Mesodermal cell (in vitro differentiated cells): Measurements from ENCODE around the gene SCFD2.
"Not testable (repeated sequence)": the region's sequence is repeated elsewhere in the genome, so short reads cannot be mapped to it uniquely, and the experiment has no call there.

Experiments used
- H3K27ac ChIP-seq: 2 replicates; pipeline ENCODE4 v1.7.0; 2013; ENCODE audit warnings: mild to moderate bottlenecking, low read depth, low read length, moderate library complexity; ENCODE audit not compliant: severe bottlenecking
- H3K36me3 ChIP-seq: 2 replicates; pipeline ENCODE4 v1.7.1; 2013; ENCODE audit warnings: mild to moderate bottlenecking, low read length, moderate library complexity; ENCODE audit not compliant: control insufficient read depth, insufficient read depth
- H3K4me1 ChIP-seq: one replicate; pipeline ENCODE4 v1.7.1; 2013; ENCODE audit warnings: mild to moderate bottlenecking, low read length; ENCODE audit not compliant: insufficient read depth, control insufficient read depth, poor library complexity, severe bottlenecking
- H3K4me3 ChIP-seq: 2 replicates; pipeline ENCODE4 v1.7.0; 2013; ENCODE audit warnings: low read length, control low read depth, mild to moderate bottlenecking; ENCODE audit not compliant: insufficient read depth, poor library complexity, severe bottlenecking; ENCODE audit errors: extremely low read depth
- H3K9me3 ChIP-seq: 2 replicates; pipeline ENCODE4 v1.7.1; 2013; ENCODE audit warnings: mild to moderate bottlenecking, low read length, moderate library complexity; ENCODE audit not compliant: control insufficient read depth
- WGBS, 2 experiments: methylation state at CpG; one replicate each; pipeline ENCODE4 v1.1.5; 2013; ENCODE audit warnings: missing lambda C conversion rate in 2 of 2; ENCODE audit not compliant: insufficient coverage in 2 of 2; 5-methylcytosine and 5-hydroxymethylcytosine counted together

The SCFD2 gene

GRCh38 chr4:53068755-53069330, 297.0 kb downstream of the SCFD2 start:
- H3K27ac ChIP-seq, result no peak overlapping the region
- no peaks in the 10 kb centered on the region for H3K36me3 ChIP-seq
- WGBS, 2 experiments, result 80 to 92% methylated on average over 1 to 2 of the region's 3 CpGs
- no peaks in the 10 kb centered on the region for H3K9me3 ChIP-seq
- no peak overlapping the region for H3K4me3 ChIP-seq
- no peaks in the 10 kb centered on the region for H3K4me1 ChIP-seq

GRCh38 chr4:53067125-53067802, 298.6 kb downstream of the SCFD2 start:
- Histone ChIP-seq H3K9me3 (no peaks in the 10 kb centered on the region), H3K36me3 (no peaks in the 10 kb centered on the region), H3K4me1 (no peaks in the 10 kb centered on the region), H3K27ac (no peak overlapping the region), H3K4me3 (no peak overlapping the region)
- no CpG with 5 or more reads among the region's 2 CpGs for WGBS, 2 experiments

GRCh38 chr4:53066155-53066554, 299.7 kb downstream of the SCFD2 start:
- no peaks in the 10 kb centered on the region for H3K36me3 ChIP-seq
- WGBS, 2 experiments, result no CpG with 5 or more reads among the region's 1 CpG
- H3K9me3 ChIP-seq, result no peaks in the 10 kb centered on the region
- H3K27ac ChIP-seq, result no peak overlapping the region
- no peak overlapping the region for H3K4me3 ChIP-seq
- no peaks in the 10 kb centered on the region for H3K4me1 ChIP-seq

- no CpG with 5 or more reads among the region's 1 CpG for WGBS, 2 experiments
- H3K9me3 ChIP-seq, result no peaks in the 10 kb centered on the region
- no peak overlapping the region for H3K4me3 ChIP-seq
- H3K27ac ChIP-seq, result no peak overlapping the region
- H3K4me1 ChIP-seq, result no peaks in the 10 kb centered on the region
- H3K36me3 ChIP-seq, result no peaks in the 10 kb centered on the region
Observed at GRCh38 chr4:53064609-53065008, 301.3 kb downstream of the SCFD2 start.

- H3K4me3 ChIP-seq, result no peak overlapping the region
- no peaks in the 10 kb centered on the region for H3K4me1 ChIP-seq
- no peaks in the 10 kb centered on the region for H3K9me3 ChIP-seq
- WGBS, 2 experiments, result 87 to 93% methylated on average over 5 of the region's 8 CpGs
- no peaks in the 10 kb centered on the region for H3K36me3 ChIP-seq
- no peak overlapping the region for H3K27ac ChIP-seq
Observed at GRCh38 chr4:53061091-53061850, 304.6 kb downstream of the SCFD2 start.

- no peak overlapping the region for H3K27ac ChIP-seq
- H3K4me1 ChIP-seq, result peaks cover 4% of the 10 kb centered on the region
- no peak overlapping the region for H3K4me3 ChIP-seq
- no peaks in the 10 kb centered on the region for H3K9me3 ChIP-seq
- H3K36me3 ChIP-seq, result no peaks in the 10 kb centered on the region
- WGBS, 2 experiments, result 59% methylated on average over 2 of the region's 3 CpGs; no CpG with 5 or more reads in 1 of the 2 experiments
Observed at GRCh38 chr4:53060278-53060677, 305.6 kb downstream of the SCFD2 start.

GRCh38 chr4:53059871-53060270, 306.0 kb downstream of the SCFD2 start:
- no peak overlapping the region for H3K27ac ChIP-seq
- no CpG with 5 or more reads among the region's 1 CpG for WGBS, 2 experiments
- H3K9me3 ChIP-seq, result no peaks in the 10 kb centered on the region
- no peak overlapping the region for H3K4me3 ChIP-seq
- peaks cover 4% of the 10 kb centered on the region for H3K4me1 ChIP-seq
- no peaks in the 10 kb centered on the region for H3K36me3 ChIP-seq

GRCh38 chr4:53059256-53059655, 306.6 kb downstream of the SCFD2 start:
- Histone ChIP-seq H3K4me1 (peaks cover 4% of the 10 kb centered on the region), H3K27ac (no peak overlapping the region), H3K36me3 (no peaks in the 10 kb centered on the region)

GRCh38 chr4:53057679-53058078, 308.2 kb downstream of the SCFD2 start:
- WGBS, 2 experiments, result 100% methylated on average over 1 of the region's 3 CpGs
- Histone ChIP-seq H3K27ac (no peak overlapping the region), H3K9me3 (no peaks in the 10 kb centered on the region), H3K4me3 (no peak overlapping the region), H3K4me1 (peaks cover 4% of the 10 kb centered on the region), H3K36me3 (no peaks in the 10 kb centered on the region)

More at GRCh38 chr4:53059256-53059655, 306.6 kb downstream of the SCFD2 start:
- 75 to 77% methylated on average over 2 to 3 of the region's 4 CpGs for WGBS, 2 experiments
- H3K9me3 ChIP-seq, result no peaks in the 10 kb centered on the region
- no peak overlapping the region for H3K4me3 ChIP-seq

- not testable (repeated sequence) for H3K27ac ChIP-seq, H3K4me1 ChIP-seq, H3K9me3 ChIP-seq, H3K4me3 ChIP-seq, H3K36me3 ChIP-seq
- no CpG with 5 or more reads among the region's 2 CpGs for WGBS, 2 experiments
Observed at GRCh38 chr4:53057108-53057507, 308.8 kb downstream of the SCFD2 start.
